Fibroblast of gingiva (primary cell): ENCODE measurements around the gene NTM.
"Not testable (repeated sequence)": the region's sequence is repeated elsewhere in the genome, so short reads cannot be mapped to it uniquely, and the experiment has no call there.

Source experiments
- DNase-seq: peaks from one replicate; pipeline ENCODE4 v3.0.0-alpha.2; 2011; ENCODE audit warnings: low read depth

The NTM gene

GRCh38 chr11:131422029-131422428, 51.6 kb downstream of the NTM start:
- no peak for DNase-seq

GRCh38 chr11:131422496-131422895, 52.1 kb downstream of the NTM start:
- DNase-seq, result no peak

- no peak for DNase-seq
Measured at GRCh38 chr11:131423688-131424087, 53.3 kb downstream of the NTM start.

GRCh38 chr11:131424257-131424876, 54.0 kb downstream of the NTM start:
- not testable (repeated sequence) for DNase-seq

GRCh38 chr11:131425285-131425684, 54.9 kb downstream of the NTM start:
- DNase-seq, result no peak

- no peak for DNase-seq
Measured at GRCh38 chr11:131428853-131429252, 58.4 kb downstream of the NTM start.

GRCh38 chr11:131430473-131431208, 60.2 kb downstream of the NTM start:
- no peak for DNase-seq

- DNase-seq, result no peak
Measured at GRCh38 chr11:131441051-131441810, 70.8 kb downstream of the NTM start.

GRCh38 chr11:131446590-131447275, 76.3 kb downstream of the NTM start:
- DNase-seq, result no peak

- DNase-seq, result no peak
Measured at GRCh38 chr11:131447277-131447815, 76.9 kb downstream of the NTM start.

- no peak for DNase-seq
Measured at GRCh38 chr11:131447898-131448297, 77.5 kb downstream of the NTM start.

GRCh38 chr11:131449036-131450019, 78.9 kb downstream of the NTM start:
- no peak for DNase-seq

- no peak for DNase-seq
Measured at GRCh38 chr11:131454490-131454889, 84.1 kb downstream of the NTM start.

GRCh38 chr11:131454989-131455388, 84.6 kb downstream of the NTM start:
- no peak for DNase-seq

GRCh38 chr11:131455843-131456704, 85.7 kb downstream of the NTM start:
- DNase-seq, result no peak

- no peak for DNase-seq
Measured at GRCh38 chr11:131457163-131457562, 86.7 kb downstream of the NTM start.

- no peak for DNase-seq
Measured at GRCh38 chr11:131458421-131458820, 88.0 kb downstream of the NTM start.

- no peak for DNase-seq
Measured at GRCh38 chr11:131460931-131461330, 90.5 kb downstream of the NTM start.

GRCh38 chr11:131462622-131463021, 92.2 kb downstream of the NTM start:
- no peak for DNase-seq

GRCh38 chr11:131463162-131463561, 92.7 kb downstream of the NTM start:
- no peak for DNase-seq
